A549 treated with GW870086 at 1 μM for 4 hours (cell line): ENCODE results near the gene TMEM150C. TPM values are rescaled to one million over a fixed set of nuclear protein-coding genes. Genes with fewer than 3 reads are reported as not detected.

Source experiments
- total RNA-seq: library from RNA; stranded (reverse); fragments of 200-300 nt; extraction: Qiagen RNA extraction; gene quantifications from 5 replicates; pipeline ENCODE4 v1.2.3, GENCODE V29; 2022; ENCODE audit warnings: low read depth

Gene TMEM150C
- 0.87 to 1.3 TPM (median 1.2 TPM) in 5 replicates for total RNA-seq

DNA sequence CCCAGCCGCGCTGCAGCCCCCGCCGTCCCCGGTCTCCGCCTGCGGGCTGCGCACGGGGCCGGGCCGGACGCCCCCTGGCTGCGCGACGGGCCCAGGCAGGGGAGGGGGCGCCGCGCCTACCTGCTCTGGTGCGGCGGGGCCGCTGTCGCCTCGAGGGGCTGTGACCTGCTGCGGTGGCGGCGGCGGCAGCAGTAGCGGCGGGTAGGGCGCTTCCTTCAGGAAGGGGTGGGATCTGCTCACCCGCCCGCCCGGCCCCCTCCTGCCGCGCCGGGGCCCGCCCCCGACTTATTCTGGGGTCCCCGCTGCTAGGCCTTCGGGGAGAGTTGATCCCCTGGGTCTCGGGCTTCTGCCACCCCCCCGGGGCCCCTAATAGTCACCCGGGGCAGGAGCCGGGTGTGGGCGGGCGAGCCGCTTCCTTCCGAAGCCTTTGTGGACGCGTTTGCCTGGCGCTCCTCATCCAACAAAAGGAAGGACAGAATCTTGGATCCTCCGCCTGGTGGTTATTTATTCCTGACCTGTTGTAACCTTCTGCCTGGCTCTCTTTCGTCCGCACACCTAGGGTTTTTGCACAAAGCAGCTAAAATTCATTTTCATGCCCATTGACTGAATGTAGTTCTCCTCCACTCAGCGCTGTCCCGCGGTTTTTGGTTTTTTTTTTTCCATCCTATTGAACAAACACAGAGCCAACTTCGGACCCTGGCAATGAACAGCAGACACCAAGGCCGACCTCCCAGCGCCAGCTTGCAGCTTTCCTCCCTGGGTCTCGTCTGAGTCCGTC, at the start of gene TMEM150C:
TSS of gene TMEM150C (minus strand) at position 203 of the 778 bp plus-strand sequence. CDS start 57,331 bp downstream, outside the sequence.

Other genes with a start within 250 kb of the TMEM150C start
- 227 to 296 TPM (median 232 TPM) in 5 replicates for gene HNRNPD, start 188.0 kb downstream of the TMEM150C start, total RNA-seq
- gene HNRNPDL, start 131.5 kb downstream of the TMEM150C start, total RNA-seq, result 221 to 333 TPM (median 277 TPM) in 5 replicates
- 27.6 to 32.7 TPM (median 31.1 TPM) in 5 replicates for gene ENOPH1, start 131.4 kb downstream of the TMEM150C start, total RNA-seq
- 6.0 to 8.8 TPM (median 7.4 TPM) in 5 replicates for gene SCD5, start 236.8 kb upstream of the TMEM150C start, total RNA-seq